Lower leg skin (tissue), 3 donors: Measurements from ENCODE around the gene SLC25A40.

Experiments
- CTCF ChIP-seq, 3 donors: fragments of 450-650 bp; IDR thresholded peaks; one replicate each; pipeline ENCODE4 v1.5.1; 2016; ENCODE audit warnings: antibody characterized with exemption in 3 of 3, mild to moderate bottlenecking in 3 of 3, moderate library complexity in 2 of 3
- POLR2A ChIP-seq, 2 donors: fragments of 450-650 bp; IDR thresholded peaks; one replicate each; pipeline ENCODE4 v1.6.1; 2016 to 2017; ENCODE audit warnings: antibody characterized with exemption in 2 of 2, mild to moderate bottlenecking in 1 of 2, moderate library complexity in 1 of 2

- TF ChIP-seq CTCF (IDR thresholded peaks at IDR 0.05), result no peak
- TF ChIP-seq POLR2A (IDR thresholded peaks at IDR 0.05), result no peak
Measured at GRCh38 chr7:87874066-87874465, 2.1 kb downstream of the SLC25A40 start.
